HG03135 (cell line): ENCODE measurements around the gene TEAD1.

Experiments used
- ATAC-seq: cut with Tn5 transposase; IDR thresholded peaks from one replicate; pipeline ENCODE4 v1.9.1; 2021; ENCODE audit warnings: mild to moderate bottlenecking, moderate library complexity; ENCODE audit not compliant: unreplicated experiment

TEAD1 gene

DNA sequence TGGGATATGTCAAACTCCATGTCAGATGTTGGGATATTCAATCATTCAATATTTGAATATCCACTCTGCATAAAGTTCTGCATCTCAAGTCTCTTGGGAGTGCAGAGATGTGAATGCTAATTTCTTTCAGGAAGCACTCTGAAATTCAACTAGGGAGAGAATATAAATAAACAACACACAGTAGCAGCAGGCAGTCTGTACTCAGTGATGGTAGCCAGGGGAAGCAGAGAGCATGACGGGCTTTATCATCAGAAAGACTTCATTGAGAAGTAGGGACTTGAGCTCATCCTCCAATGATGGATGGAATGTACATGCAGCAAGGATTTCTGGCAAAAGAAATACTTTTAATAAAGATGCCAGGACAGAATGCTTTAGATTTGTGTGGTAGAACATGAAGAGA lies 9.8 kb upstream of the TEAD1 start:
- no peak for ATAC-seq

DNA sequence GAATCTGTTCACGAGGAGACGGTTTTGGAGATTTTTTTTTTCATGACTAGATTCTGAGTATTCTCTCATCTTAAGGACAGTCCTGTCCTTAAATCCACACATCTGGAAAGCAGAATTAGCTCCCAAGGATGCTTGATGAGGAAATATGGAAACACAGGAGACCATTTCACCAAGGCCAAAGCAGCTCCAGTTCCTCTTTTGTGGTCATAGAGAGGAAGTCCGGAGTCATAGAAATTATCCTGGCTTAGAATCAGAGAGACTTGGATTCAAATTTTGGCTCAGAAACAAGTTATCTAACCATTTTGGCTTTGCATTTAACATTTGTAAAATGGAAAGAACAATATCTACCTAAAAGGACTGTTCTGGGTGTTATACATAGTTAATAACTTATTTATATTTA lies 7.3 kb upstream of the TEAD1 start:
- no peak for ATAC-seq

GRCh38 chr11:12667646-12668045 lies 6.6 kb upstream of the TEAD1 start:
- ATAC-seq, result no peak

DNA sequence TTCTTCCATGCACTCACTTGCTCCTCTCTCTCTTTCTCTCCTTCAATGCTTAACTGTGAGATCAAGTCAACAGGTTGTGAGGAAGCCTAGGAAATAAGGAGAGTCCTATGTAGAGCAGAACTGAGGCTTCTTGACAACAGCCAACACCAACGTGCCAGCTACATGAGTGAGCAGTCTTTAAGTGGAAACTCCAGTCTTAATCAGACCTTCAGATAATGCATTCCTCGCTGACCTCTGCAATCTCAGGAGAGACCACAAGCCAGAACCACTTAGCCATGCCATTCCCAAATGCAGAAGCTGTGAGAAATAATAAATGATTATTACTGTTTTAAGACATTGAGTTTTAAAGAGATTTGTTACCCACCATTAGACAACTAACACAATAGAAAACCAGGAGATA lies 6.1 kb upstream of the TEAD1 start:
- ATAC-seq, result no peak

DNA sequence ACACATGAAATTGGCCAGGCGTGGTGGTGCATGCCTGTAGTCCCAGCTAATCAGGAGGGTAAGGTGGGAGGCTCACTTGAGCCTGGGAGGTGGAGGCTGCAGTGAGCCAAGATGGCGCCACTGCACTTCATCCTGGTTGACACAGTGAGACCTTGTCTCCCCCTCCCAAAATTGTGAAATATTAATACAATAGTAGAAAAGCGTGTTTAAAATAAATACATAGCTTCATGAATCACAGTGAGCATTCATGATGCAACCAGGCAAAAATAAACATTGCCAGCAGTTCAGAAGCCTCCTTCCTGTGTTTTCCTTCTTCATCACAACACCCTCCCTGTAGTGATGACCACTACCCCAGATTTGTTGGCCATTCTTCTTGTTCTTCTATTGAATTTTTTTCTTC lies 4.3 kb upstream of the TEAD1 start:
- no peak for ATAC-seq

- no peak for ATAC-seq
These were observed 2.9 kb upstream of the TEAD1 start for GRCh38 chr11:12671370-12671769.

DNA sequence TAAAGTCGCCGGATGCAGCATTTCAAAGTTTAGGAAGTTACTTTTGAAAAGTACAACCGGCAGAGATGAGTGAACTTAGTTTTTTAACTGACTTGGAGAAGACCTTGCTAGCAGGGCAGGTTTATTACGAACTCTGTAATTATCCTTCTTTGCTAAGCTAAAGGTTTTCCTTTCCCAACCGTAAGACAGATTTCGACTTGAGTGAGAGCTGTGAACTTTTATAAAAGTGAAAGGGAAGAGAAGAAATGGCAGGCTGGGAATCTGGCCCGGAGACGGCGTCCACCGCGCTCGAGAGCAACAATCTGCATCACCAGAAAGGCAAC lies 659 bp upstream of the TEAD1 start:
- no peak for ATAC-seq

DNA sequence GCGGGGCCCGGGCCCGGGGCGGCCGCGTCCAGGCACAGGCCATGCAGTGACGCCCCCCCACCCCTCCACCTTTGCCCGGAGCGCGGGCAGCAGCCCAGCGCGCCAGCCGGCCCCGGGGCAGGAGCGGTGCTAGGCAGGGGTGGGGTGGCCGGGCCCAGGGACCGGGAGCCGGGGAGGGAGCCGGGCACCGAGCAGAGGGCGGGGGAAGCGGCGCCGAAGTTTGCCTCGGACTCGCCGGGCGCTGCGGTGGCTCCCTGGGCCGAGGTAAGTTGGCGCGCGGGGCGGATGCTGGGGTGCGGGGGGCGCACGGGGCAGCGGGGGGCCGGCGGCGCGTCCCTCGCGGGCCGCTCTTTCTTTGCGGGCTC lies 332 bp downstream of the TEAD1 start:
- peak; percentile 29 for ATAC-seq

GRCh38 chr11:12674936-12675696 lies 895 bp downstream of the TEAD1 start:
- ATAC-seq, result no peak

- ATAC-seq, result no peak
These were observed 1.9 kb downstream of the TEAD1 start for GRCh38 chr11:12675951-12676711.

GRCh38 chr11:12677131-12677530 lies 2.9 kb downstream of the TEAD1 start:
- ATAC-seq, result no peak

GRCh38 chr11:12678092-12678491 lies 3.9 kb downstream of the TEAD1 start:
- no peak for ATAC-seq

GRCh38 chr11:12678991-12679390 lies 4.8 kb downstream of the TEAD1 start:
- ATAC-seq, result no peak

DNA sequence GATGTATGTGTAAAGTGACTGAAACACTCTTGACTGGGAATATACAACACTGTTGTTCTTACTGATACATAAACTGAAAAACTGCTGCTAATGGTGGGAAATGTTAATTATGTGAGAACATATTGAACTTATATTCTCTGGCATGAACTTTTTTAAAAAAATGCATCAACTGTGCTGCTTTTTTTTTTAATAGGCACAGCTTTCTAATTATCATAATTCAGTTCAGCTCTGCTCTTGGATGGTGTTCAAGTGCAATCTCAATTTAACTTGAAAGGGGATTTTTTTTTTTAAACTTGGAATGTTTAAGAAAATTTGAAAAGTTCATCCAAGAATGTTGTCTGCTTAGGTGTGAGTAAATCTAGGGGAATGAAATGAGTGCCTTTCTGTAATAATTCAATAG lies 5.2 kb downstream of the TEAD1 start:
- ATAC-seq, result no peak

- no peak for ATAC-seq
These were observed 6.2 kb downstream of the TEAD1 start for GRCh38 chr11:12680246-12680939.

DNA sequence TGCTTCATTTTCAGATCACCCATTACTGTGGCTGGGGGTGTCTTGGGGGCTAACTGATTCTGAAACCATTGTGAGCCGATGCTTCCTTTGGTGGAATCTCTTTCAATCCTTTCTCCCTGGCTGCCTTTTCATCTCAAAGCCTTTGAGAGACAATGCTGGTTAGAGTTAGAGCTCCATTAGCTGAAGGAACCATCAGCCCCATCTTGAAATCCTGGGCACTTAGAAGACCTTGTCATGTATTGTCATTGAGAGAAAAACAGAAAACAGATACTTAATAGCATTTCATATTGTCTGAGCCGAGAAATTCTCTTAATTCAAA lies 6.7 kb downstream of the TEAD1 start:
- no peak for ATAC-seq

DNA sequence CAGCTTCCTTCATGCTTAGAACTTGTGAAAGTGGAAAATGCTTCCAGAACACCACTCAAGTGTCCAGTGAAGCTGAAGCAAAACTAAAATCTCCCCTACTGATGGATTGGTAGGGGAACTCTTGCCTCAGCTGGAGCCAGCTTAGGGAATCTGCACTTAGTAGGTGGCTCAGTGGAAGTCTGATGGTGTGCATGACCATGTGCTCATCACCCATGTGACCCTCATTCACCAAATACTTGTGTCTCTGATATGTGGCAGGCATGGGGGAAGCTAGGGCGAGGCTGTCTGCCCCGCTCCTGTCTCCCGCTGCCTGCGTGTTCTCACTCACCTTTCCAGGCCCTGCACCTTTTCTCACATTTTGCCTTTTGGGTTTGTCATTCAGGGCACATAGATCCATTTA lies 7.2 kb downstream of the TEAD1 start:
- no peak for ATAC-seq

DNA sequence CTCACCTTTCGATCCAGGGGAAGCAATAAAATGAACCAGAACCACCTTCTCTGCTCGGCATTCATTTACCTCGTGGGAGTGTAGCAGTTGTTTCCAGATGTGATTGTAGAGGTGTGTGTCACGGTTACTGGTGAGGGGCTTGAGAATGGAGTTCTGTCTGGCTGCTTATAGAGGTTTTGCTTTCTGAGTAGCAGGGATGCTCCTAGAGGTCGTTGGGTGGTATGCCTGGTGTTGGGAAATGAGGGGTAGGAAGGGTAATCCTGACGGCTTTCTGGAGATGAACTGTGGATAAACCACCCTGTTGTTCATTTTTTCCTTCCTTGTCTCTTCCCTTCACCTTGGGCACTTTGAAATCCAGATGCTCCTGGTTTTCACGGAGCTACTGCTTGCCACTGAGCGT lies 8.1 kb downstream of the TEAD1 start:
- ATAC-seq, result no peak

GRCh38 chr11:12682737-12683500 lies 8.7 kb downstream of the TEAD1 start:
- no peak for ATAC-seq

DNA sequence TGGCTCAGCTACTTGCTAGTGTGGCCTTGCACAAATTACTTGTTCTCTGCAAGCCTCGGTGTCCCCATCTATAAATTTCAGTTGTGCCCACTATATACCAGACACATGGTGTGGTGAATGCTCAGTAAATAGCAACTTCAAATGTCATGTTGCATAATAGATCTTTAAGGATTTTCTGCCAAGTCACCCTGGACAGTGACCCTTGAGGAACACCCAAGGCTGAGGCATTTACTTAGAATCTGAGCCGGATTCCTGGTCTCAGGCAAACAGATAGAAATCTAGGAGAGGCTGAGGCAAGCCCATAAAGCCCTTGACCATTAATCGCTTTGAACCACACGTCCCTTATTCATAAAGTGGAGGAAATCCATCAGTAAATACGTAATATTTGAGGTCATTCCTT lies 9.7 kb downstream of the TEAD1 start:
- ATAC-seq, result no peak

DNA sequence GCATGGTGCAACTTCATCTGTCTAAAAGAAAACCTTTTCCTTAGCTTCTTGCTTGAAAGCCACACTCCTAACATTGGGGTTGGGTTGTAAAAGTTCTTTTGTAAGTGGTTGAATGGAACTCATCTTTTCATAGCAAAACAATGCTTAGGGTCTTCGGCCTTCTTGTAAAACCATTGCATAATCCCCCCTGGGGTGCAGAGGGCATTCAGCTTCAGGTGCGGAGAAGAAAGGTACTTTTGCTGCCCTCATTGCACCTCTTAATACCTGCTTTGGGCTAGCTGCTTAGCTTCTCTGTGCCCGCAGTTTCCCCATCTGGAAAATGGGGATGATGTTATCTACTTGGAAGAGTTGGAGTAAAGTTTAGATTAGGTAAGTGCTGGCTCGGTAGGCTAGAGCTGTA lies 10.1 kb downstream of the TEAD1 start:
- ATAC-seq, result no peak

DNA sequence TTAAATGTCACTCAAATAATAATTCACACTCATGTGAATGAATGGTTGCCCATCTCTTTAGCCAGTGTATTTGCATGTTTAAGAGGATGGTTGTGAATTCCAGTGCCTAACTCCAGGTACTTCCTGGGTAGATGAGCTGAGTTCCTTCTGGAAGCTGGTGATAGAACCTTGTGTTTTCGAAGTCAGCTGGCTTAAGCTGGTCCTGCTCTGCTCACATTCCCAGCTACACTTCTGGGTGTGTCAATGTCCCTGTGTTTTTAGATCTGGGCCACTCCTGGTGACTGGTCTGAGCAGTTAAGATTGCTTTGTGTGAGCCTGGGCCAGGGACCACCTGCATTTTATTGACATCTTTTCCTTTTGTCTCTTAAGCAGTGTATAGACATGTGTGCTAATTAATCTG lies 10.6 kb downstream of the TEAD1 start:
- no peak for ATAC-seq
